Neural cell (in vitro differentiated cells): ENCODE data around the gene WFIKKN1. TPM values are rescaled to one million over a fixed set of nuclear protein-coding genes. Genes with fewer than 3 reads are reported as not detected.

ENCODE experiments used
- H2AFZ ChIP-seq: fragments of 200-600, 300-800 bp; sonication (generic), shearing (Covaris generic); 2 replicates; pipeline ENCODE4 v1.6.0; 2014; ENCODE audit warnings: low read depth, mild to moderate bottlenecking, antibody characterized with exemption, low read length, moderate library complexity
- H3F3A ChIP-seq: fragments of 200-600 bp; shearing (Covaris generic); 2 replicates; pipeline ENCODE4 v1.6.1; 2016; ENCODE audit warnings: mild to moderate bottlenecking, moderate library complexity, mixed read lengths, antibody characterized with exemption, low read length; ENCODE audit not compliant: insufficient read depth, poor library complexity, severe bottlenecking
- H3K27ac ChIP-seq: fragments of 200-600, 300-800 bp; sonication (generic), shearing (Covaris generic); 2 replicates; pipeline ENCODE4 v1.5.1; 2014; ENCODE audit warnings: mild to moderate bottlenecking, low read length, moderate library complexity
- H3K27me3 ChIP-seq: fragments of 300-800, 200-600 bp; sonication (generic), shearing (Covaris generic); 2 replicates; pipeline ENCODE4 v1.6.0; 2014; ENCODE audit warnings: mild to moderate bottlenecking, low read depth, low read length, moderate library complexity; ENCODE audit not compliant: insufficient read depth
- H3K36me3 ChIP-seq: fragments of 300-800, 200-600 bp; sonication (generic), shearing (Covaris generic); 2 replicates; pipeline ENCODE4 v1.5.1; 2014; ENCODE audit warnings: mild to moderate bottlenecking, antibody characterized with exemption, low read length, moderate library complexity; ENCODE audit not compliant: insufficient read depth
- H3K4me2 ChIP-seq: fragments of 300-800, 200-600 bp; sonication (generic), shearing (Covaris generic); 2 replicates; pipeline ENCODE4 v1.6.0; 2014; ENCODE audit warnings: mild to moderate bottlenecking, low read length
- H3K4me3 ChIP-seq: fragments of 300-800, 200-600 bp; sonication (generic), shearing (Covaris generic); 2 replicates; pipeline ENCODE4 v1.5.1; 2014; ENCODE audit warnings: mild to moderate bottlenecking, low read length, moderate library complexity
- H3K79me2 ChIP-seq: fragments of 200-600 bp; shearing (Covaris generic); replicated peaks from 2 replicates; pipeline ENCODE4 v1.6.0; 2014; ENCODE audit warnings: mild to moderate bottlenecking, low read length, moderate library complexity; ENCODE audit not compliant: insufficient read depth
- H3K9ac ChIP-seq: fragments of 300-800, 200-600 bp; sonication (generic), shearing (Covaris generic); 2 replicates; pipeline ENCODE4 v1.6.1; 2016; ENCODE audit warnings: mild to moderate bottlenecking, low read length, mixed read lengths
- H3K9me2 ChIP-seq: fragments of 200-600 bp; shearing (Covaris generic); 2 replicates; pipeline ENCODE4 v1.6.1; 2016; ENCODE audit warnings: mild to moderate bottlenecking, low read length, mixed read lengths; ENCODE audit not compliant: insufficient read depth
- H3K9me3 ChIP-seq: fragments of 200-600, 300-800 bp; sonication (generic), shearing (Covaris generic); 2 replicates; pipeline ENCODE4 v1.6.1; 2016; ENCODE audit warnings: mild to moderate bottlenecking, mixed run types, low read length, moderate library complexity, mixed read lengths
- H4K20me1 ChIP-seq: fragments of 200-600 bp; shearing (Covaris generic); 2 replicates; pipeline ENCODE4 v1.6.1; 2016; ENCODE audit warnings: mild to moderate bottlenecking, mixed run types; ENCODE audit not compliant: insufficient read depth
- EP300 ChIP-seq: fragments of 450-650 bp; conservative IDR thresholded peaks from 2 replicates; pipeline ENCODE4 v1.6.1; 2014; ENCODE audit warnings: antibody characterized with exemption, mild to moderate bottlenecking, moderate library complexity; ENCODE audit not compliant: poor library complexity, severe bottlenecking
- EZH2 ChIP-seq: fragments of 200-600, 300-800 bp; shearing (Covaris generic), sonication (generic); IDR thresholded peaks from 2 replicates; pipeline ENCODE4 v1.6.1; 2014; ENCODE audit warnings: antibody characterized with exemption, low read length, borderline replicate concordance, mild to moderate bottlenecking; ENCODE audit not compliant: insufficient read depth, poor library complexity, severe bottlenecking
- MXI1 ChIP-seq: fragments of 450-650 bp; conservative IDR thresholded peaks from 2 replicates; pipeline ENCODE4 v1.6.1; 2014; ENCODE audit warnings: antibody characterized with exemption, mild to moderate bottlenecking; ENCODE audit not compliant: poor library complexity, severe bottlenecking
- POLR2AphosphoS5 ChIP-seq: IDR thresholded peaks from 2 replicates; pipeline ENCODE4 v1.6.1; 2012
- RAD21 ChIP-seq: fragments of 450-650 bp; conservative IDR thresholded peaks from 2 replicates; pipeline ENCODE4 v1.6.1; 2014; ENCODE audit warnings: antibody characterized with exemption, mild to moderate bottlenecking, moderate library complexity
- SMC3 ChIP-seq: fragments of 450-650 bp; conservative IDR thresholded peaks from 2 replicates; pipeline ENCODE4 v1.6.1; 2014; ENCODE audit warnings: antibody characterized with exemption, mild to moderate bottlenecking, moderate library complexity; ENCODE audit not compliant: poor library complexity
- TAF1 ChIP-seq: IDR thresholded peaks from 2 replicates; pipeline ENCODE4 v1.6.1; 2012; ENCODE audit warnings: low read depth
- polyA plus RNA-seq: library from polyadenylated mRNA; depleted of rRNA; stranded (reverse); fragments of >200 nt; gene quantifications from 2 replicates; pipeline ENCODE4 v1.2.3, GENCODE V29; 2014
- TF ChIP-seq, protein P1 (sequence below): fragments of 450-650 bp; IDR thresholded peaks from 2 replicates; pipeline ENCODE4 v1.5.1; 2014; ENCODE audit warnings: antibody characterized with exemption, mild to moderate bottlenecking, moderate library complexity; ENCODE audit not compliant: poor library complexity, severe bottlenecking
- TF ChIP-seq, protein P2 (sequence below): IDR thresholded peaks from 2 replicates; pipeline ENCODE4 v1.6.1; 2012; ENCODE audit warnings: borderline replicate concordance

The WFIKKN1 gene
- polyA plus RNA-seq, 1 donor from 2014 or later = 0.43 TPM

DNA sequence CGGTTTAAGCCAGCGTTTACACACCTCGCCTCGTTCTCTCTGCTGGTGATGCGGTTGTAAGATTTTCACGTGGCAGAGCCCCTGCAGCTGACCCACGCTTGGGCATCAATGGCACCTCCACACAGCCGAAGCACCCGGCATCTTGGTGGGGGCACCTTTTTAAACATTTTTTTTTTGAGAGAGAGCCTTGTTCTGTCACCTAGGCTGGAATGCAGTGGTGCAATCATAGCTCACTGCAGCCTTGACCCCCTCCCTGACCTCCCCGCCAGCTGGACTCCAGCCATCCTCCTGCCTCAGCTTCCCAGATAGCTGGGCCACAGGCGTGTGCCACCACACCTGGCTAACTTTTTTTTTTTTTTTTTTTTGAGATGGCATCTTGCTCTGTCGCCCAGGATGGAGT, 23.2 kb downstream of the WFIKKN1 start:
- TF ChIP-seq, protein P1, sequence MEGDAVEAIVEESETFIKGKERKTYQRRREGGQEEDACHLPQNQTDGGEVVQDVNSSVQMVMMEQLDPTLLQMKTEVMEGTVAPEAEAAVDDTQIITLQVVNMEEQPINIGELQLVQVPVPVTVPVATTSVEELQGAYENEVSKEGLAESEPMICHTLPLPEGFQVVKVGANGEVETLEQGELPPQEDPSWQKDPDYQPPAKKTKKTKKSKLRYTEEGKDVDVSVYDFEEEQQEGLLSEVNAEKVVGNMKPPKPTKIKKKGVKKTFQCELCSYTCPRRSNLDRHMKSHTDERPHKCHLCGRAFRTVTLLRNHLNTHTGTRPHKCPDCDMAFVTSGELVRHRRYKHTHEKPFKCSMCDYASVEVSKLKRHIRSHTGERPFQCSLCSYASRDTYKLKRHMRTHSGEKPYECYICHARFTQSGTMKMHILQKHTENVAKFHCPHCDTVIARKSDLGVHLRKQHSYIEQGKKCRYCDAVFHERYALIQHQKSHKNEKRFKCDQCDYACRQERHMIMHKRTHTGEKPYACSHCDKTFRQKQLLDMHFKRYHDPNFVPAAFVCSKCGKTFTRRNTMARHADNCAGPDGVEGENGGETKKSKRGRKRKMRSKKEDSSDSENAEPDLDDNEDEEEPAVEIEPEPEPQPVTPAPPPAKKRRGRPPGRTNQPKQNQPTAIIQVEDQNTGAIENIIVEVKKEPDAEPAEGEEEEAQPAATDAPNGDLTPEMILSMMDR = no peak
- TF ChIP-seq MXI1 (no peak), EZH2 (no peak)
- Histone ChIP-seq H2AFZ (no peak overlapping the region), H3K36me3 (no peaks in the 10 kb centered on the region)

DNA sequence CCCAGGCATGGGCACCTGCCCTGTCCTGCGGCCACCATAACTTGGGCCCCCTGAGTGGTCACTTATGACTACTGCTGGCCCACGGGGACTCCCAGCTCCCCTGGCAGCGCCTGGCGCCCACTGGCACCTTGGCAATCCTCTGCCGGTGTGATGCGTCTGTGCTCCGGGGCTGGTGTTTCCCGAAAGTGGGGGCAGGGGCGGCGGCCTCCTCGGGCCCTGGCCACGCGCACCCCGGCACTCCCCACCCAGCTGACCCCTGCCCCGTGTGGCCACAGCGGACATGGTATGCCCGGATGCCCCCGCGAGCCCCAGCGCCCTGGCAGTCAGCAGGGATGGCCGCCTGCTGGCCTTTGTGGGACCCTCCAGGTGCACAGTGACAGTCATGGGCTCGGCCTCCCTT, 26.7 kb downstream of the WFIKKN1 start:
- H3K79me2 ChIP-seq = no peaks in the 10 kb centered on the region
- H3F3A ChIP-seq = no peaks in the 10 kb centered on the region
- H3K9me3 ChIP-seq = no peaks in the 10 kb centered on the region
- H3K9me2 ChIP-seq = no peaks in the 10 kb centered on the region
- H4K20me1 ChIP-seq = no peaks in the 10 kb centered on the region
- H3K4me2 ChIP-seq = no peak overlapping the region
- no peak overlapping the region for H3K9ac ChIP-seq
- H3K36me3 ChIP-seq = no peaks in the 10 kb centered on the region
- no peak for TF ChIP-seq TAF1
- no peak for TF ChIP-seq EZH2
- no peak for TF ChIP-seq POLR2AphosphoS5
- H3K27me3 ChIP-seq = no peaks in the 10 kb centered on the region
- no peak overlapping the region for H3K4me3 ChIP-seq
- no peak overlapping the region for H3K27ac ChIP-seq
- H2AFZ ChIP-seq = no peak overlapping the region

More for the DNA sequence above, 23.2 kb downstream of the WFIKKN1 start:
- no peaks in the 10 kb centered on the region for H3K79me2 ChIP-seq
- no peaks in the 10 kb centered on the region for H3F3A ChIP-seq
- H3K9ac ChIP-seq = no peak overlapping the region
- H3K27me3 ChIP-seq = no peaks in the 10 kb centered on the region
- H4K20me1 ChIP-seq = no peaks in the 10 kb centered on the region
- no peak overlapping the region for H3K4me2 ChIP-seq
- no peak overlapping the region for H3K4me3 ChIP-seq
- H3K9me3 ChIP-seq = no peaks in the 10 kb centered on the region
- H3K27ac ChIP-seq = no peak overlapping the region
- no peaks in the 10 kb centered on the region for H3K9me2 ChIP-seq

DNA sequence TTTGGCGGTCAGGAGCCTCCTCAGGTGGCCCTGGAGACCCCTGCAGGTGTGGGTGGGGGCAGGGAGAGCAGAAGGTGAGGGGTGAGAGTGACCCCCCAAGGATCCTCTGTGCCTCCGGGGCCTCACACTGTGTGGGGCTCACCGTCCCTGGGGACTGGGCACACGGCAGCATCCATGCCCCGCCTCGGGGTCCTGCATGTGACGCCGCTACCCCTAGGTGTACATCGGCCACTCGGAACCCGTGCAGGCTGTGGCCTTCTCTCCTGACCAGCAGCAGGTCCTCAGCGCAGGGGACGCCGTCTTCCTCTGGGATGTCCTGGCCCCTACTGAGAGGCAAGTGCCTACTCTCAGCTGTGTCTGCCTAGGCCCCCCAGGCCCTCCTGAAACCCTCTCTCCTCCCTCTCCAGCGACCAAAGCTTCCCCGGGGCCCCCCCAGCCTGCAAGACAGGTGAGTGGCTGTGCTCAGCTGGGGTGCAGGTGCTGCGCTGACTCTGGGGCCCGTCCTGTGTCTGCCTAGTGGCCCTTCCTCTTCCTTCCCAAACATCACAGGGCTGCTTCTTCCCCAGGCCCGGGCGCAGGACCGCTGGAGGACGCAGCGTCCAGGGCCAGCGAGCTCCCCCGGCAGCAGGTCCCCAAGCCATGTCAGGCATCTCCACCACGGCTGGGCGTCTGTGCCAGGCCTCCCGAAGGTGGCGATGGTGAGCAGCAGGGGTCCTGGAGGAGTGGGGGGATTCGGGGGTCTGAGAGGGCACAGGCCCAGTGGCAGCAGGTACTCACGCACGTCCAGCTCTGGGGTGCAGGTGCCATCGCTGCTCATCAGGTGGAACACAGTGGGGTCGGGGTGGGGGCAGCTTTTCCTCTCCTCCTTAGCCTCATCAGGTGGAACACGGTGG, 28.1 kb downstream of the WFIKKN1 start:
- H3K36me3 ChIP-seq = no peaks in the 10 kb centered on the region

More for the DNA sequence above, 28.1 kb downstream of the WFIKKN1 start:
- H3K27me3 ChIP-seq = no peaks in the 10 kb centered on the region
- no peaks in the 10 kb centered on the region for H3K9me3 ChIP-seq
- no peaks in the 10 kb centered on the region for H4K20me1 ChIP-seq
- no peak overlapping the region for H3K4me3 ChIP-seq
- H3K79me2 ChIP-seq = no peaks in the 10 kb centered on the region
- H3K9me2 ChIP-seq = no peaks in the 10 kb centered on the region
- no peaks in the 10 kb centered on the region for H3F3A ChIP-seq
- no peak overlapping the region for H3K27ac ChIP-seq
- no peak overlapping the region for H2AFZ ChIP-seq
- no peak overlapping the region for H3K4me2 ChIP-seq
- TF ChIP-seq, protein P1 = no peak
- TF ChIP-seq, protein P2, sequence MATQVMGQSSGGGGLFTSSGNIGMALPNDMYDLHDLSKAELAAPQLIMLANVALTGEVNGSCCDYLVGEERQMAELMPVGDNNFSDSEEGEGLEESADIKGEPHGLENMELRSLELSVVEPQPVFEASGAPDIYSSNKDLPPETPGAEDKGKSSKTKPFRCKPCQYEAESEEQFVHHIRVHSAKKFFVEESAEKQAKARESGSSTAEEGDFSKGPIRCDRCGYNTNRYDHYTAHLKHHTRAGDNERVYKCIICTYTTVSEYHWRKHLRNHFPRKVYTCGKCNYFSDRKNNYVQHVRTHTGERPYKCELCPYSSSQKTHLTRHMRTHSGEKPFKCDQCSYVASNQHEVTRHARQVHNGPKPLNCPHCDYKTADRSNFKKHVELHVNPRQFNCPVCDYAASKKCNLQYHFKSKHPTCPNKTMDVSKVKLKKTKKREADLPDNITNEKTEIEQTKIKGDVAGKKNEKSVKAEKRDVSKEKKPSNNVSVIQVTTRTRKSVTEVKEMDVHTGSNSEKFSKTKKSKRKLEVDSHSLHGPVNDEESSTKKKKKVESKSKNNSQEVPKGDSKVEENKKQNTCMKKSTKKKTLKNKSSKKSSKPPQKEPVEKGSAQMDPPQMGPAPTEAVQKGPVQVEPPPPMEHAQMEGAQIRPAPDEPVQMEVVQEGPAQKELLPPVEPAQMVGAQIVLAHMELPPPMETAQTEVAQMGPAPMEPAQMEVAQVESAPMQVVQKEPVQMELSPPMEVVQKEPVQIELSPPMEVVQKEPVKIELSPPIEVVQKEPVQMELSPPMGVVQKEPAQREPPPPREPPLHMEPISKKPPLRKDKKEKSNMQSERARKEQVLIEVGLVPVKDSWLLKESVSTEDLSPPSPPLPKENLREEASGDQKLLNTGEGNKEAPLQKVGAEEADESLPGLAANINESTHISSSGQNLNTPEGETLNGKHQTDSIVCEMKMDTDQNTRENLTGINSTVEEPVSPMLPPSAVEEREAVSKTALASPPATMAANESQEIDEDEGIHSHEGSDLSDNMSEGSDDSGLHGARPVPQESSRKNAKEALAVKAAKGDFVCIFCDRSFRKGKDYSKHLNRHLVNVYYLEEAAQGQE = no peak
- TF ChIP-seq MXI1 = no peak
- TF ChIP-seq EP300 = no peak
- TF ChIP-seq EZH2 = no peak
- TF ChIP-seq SMC3 = no peak
- no peak for TF ChIP-seq RAD21
- TF ChIP-seq POLR2AphosphoS5 = no peak
- no peak for TF ChIP-seq TAF1
- no peak overlapping the region for H3K9ac ChIP-seq
